ENCODE data around the gene KLHL7. TPM values are rescaled to one million over a fixed set of nuclear protein-coding genes. Genes with fewer than 3 reads are reported as not detected.

Gene KLHL7
- polyA plus RNA-seq, 2 of the 4 experiments (the other 2 are of a cell fraction) = 23.3 to 45.4 TPM

DNA sequence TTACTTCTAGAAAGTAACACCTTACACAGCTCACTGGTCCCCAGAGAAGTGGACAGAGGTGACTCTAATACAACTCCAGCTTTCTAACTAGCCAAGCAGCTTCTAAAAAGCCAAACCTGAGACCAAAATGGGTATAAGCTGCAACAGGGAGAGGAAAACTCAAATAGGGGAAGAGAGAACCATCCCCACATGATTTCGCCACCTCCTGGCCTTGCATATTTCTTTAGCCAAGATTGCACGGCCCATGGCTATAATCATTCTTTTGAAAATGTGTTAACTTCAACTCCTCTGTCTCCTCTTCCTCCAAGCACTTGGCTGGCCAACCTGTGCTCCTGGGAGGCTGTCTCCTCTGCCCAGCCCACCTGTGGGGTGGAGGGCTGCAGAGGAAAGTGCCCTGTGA, 104.9 kb downstream of the KLHL7 start:
- no peak overlapping the region for H3K4me2 ChIP-seq
- TF ChIP-seq, protein P1, sequence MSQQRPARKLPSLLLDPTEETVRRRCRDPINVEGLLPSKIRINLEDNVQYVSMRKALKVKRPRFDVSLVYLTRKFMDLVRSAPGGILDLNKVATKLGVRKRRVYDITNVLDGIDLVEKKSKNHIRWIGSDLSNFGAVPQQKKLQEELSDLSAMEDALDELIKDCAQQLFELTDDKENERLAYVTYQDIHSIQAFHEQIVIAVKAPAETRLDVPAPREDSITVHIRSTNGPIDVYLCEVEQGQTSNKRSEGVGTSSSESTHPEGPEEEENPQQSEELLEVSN (IDR thresholded peaks at IDR 0.05; ENCODE audit: borderline replicate concordance, low read depth) = no peak
- TF ChIP-seq EP300 (IDR thresholded peaks at IDR 0.05) (no peak), ZFP36 (IDR thresholded peaks at IDR 0.05; ENCODE audit: borderline replicate concordance, partially characterized antibody) (no peak), ZC3H11A (IDR thresholded peaks at IDR 0.05) (no peak), FOSL2 (IDR thresholded peaks at IDR 0.05) (no peak), FOSL2 (CRISPR knock-in tag; IDR thresholded peaks at IDR 0.05) (no peak), JUNB (IDR thresholded peaks at IDR 0.05) (no peak), NFE2L2 (conservative IDR thresholded peaks at IDR 0.05; ENCODE audit: low read length) (no peak), HEYL (CRISPR knock-in tag; IDR thresholded peaks at IDR 0.05) (no peak), BHLHE40 (IDR thresholded peaks at IDR 0.05; ENCODE audit: low read depth, low read length) (no peak), HOXB5 (CRISPR knock-in tag; IDR thresholded peaks at IDR 0.05) (no peak), HDAC2 (IDR thresholded peaks at IDR 0.05) (no peak), MYC (IDR thresholded peaks at IDR 0.05; ENCODE audit: borderline replicate concordance, low read length) (no peak), NR3C1 (IDR thresholded peaks at IDR 0.05) (no peak), RCOR1 (IDR thresholded peaks at IDR 0.05; ENCODE audit: low read depth, low read length) (no peak), MAFK (IDR thresholded peaks at IDR 0.05; ENCODE audit: partially characterized antibody) (no peak)
- TF ChIP-seq, protein P2, sequence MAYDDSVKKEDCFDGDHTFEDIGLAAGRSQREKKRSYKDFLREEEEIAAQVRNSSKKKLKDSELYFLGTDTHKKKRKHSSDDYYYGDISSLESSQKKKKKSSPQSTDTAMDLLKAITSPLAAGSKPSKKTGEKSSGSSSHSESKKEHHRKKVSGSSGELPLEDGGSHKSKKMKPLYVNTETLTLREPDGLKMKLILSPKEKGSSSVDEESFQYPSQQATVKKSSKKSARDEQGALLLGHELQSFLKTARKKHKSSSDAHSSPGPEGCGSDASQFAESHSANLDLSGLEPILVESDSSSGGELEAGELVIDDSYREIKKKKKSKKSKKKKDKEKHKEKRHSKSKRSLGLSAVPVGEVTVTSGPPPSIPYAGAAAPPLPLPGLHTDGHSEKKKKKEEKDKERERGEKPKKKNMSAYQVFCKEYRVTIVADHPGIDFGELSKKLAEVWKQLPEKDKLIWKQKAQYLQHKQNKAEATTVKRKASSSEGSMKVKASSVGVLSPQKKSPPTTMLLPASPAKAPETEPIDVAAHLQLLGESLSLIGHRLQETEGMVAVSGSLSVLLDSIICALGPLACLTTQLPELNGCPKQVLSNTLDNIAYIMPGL (CRISPR knock-in tag; IDR thresholded peaks at IDR 0.05; ENCODE audit: borderline replicate concordance) = no peak
- TF ChIP-seq, protein P3, sequence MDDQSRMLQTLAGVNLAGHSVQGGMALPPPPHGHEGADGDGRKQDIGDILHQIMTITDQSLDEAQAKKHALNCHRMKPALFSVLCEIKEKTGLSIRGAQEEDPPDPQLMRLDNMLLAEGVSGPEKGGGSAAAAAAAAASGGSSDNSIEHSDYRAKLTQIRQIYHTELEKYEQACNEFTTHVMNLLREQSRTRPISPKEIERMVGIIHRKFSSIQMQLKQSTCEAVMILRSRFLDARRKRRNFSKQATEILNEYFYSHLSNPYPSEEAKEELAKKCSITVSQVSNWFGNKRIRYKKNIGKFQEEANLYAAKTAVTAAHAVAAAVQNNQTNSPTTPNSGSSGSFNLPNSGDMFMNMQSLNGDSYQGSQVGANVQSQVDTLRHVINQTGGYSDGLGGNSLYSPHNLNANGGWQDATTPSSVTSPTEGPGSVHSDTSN (IDR thresholded peaks at IDR 0.05) = no peak
- TF ChIP-seq, protein P4, sequence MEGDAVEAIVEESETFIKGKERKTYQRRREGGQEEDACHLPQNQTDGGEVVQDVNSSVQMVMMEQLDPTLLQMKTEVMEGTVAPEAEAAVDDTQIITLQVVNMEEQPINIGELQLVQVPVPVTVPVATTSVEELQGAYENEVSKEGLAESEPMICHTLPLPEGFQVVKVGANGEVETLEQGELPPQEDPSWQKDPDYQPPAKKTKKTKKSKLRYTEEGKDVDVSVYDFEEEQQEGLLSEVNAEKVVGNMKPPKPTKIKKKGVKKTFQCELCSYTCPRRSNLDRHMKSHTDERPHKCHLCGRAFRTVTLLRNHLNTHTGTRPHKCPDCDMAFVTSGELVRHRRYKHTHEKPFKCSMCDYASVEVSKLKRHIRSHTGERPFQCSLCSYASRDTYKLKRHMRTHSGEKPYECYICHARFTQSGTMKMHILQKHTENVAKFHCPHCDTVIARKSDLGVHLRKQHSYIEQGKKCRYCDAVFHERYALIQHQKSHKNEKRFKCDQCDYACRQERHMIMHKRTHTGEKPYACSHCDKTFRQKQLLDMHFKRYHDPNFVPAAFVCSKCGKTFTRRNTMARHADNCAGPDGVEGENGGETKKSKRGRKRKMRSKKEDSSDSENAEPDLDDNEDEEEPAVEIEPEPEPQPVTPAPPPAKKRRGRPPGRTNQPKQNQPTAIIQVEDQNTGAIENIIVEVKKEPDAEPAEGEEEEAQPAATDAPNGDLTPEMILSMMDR (IDR thresholded peaks at IDR 0.05) = no peak
- ChIA-PET CTCF (no interaction called here), POLR2A (no interaction called here)
- no peak overlapping the region for H3K4me3 ChIP-seq
- no peak for FAIRE-seq
- ATAC-seq = no peak
- no peaks in the 10 kb centered on the region for H3K4me1 ChIP-seq
- H3K27ac ChIP-seq = no peak overlapping the region
- DNase-seq (ENCODE audit: low read depth in 1 of 2, low spot score in 1 of 2) = no peak
- 72% methylated on average over 2 of the region's 2 CpGs for WGBS (ENCODE audit: missing lambda C conversion rate)
- H3K9me3 ChIP-seq = no peaks in the 10 kb centered on the region

DNA sequence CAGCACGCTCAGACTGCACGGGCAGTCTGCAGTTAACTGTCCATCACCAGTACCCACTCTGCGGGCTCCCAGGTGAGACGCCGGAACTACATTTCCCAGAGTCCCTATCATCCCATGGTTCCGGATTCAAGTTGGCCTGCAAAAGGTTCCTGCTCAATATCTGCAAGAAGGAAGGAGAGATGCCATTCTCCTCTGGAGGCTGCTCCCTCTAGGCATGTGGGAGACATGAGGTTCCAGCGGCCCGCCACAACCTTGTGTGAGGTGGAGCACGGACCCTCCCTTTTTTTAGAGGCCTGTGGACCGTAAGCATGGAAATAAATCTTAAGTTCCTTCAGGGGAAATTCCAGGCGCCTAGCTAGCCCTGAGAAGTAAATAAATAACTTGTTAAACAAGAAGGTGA, 106.0 kb downstream of the KLHL7 start:
- Histone ChIP-seq H3K9me3 (no peaks in the 10 kb centered on the region), H3K27ac (no peak overlapping the region), H3K4me3 (no peak overlapping the region), H3K4me2 (no peak overlapping the region), H3K4me1 (no peaks in the 10 kb centered on the region)
- ATAC-seq = no peak
- ChIA-PET CTCF (interaction anchor here (1.3 to 1.7 kb wide), 3 partner anchors 9 to 62 kb away, joined by 3 to 5 read pairs (median 4); no protein-coding TSS in a partner anchor), POLR2A (no interaction called here)
- no peak for DNase-seq (ENCODE audit: low read depth in 1 of 2, low spot score in 1 of 2)
- no peak for FAIRE-seq
- TF ChIP-seq GATA3 (IDR thresholded peaks at IDR 0.05; ENCODE audit: borderline replicate concordance) = no peak
- TF ChIP-seq, protein P5, sequence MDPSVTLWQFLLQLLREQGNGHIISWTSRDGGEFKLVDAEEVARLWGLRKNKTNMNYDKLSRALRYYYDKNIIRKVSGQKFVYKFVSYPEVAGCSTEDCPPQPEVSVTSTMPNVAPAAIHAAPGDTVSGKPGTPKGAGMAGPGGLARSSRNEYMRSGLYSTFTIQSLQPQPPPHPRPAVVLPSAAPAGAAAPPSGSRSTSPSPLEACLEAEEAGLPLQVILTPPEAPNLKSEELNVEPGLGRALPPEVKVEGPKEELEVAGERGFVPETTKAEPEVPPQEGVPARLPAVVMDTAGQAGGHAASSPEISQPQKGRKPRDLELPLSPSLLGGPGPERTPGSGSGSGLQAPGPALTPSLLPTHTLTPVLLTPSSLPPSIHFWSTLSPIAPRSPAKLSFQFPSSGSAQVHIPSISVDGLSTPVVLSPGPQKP (IDR thresholded peaks at IDR 0.05; ENCODE audit: low read depth, low read length) = no peak
- WGBS (ENCODE audit: missing lambda C conversion rate) = 68% methylated on average over 11 of the region's 11 CpGs
